EH (cell line): ENCODE measurements around the gene STRIP2.
"Not testable (repeated sequence)": the region's sequence is repeated elsewhere in the genome, so short reads cannot be mapped to it uniquely, and the experiment has no call there.

Experiments
- DNase-seq: peaks from one replicate; pipeline ENCODE4 v3.0.0-alpha.2; 2015; ENCODE audit warnings: low read depth

Gene STRIP2

GRCh38 chr7:129453510-129454248, 19.4 kb downstream of the STRIP2 start:
- DNase-seq, result no peak

- DNase-seq, result no peak
Measured at GRCh38 chr7:129454249-129454551, 20.0 kb downstream of the STRIP2 start.

GRCh38 chr7:129456421-129456820, 22.2 kb downstream of the STRIP2 start:
- no peak for DNase-seq

- DNase-seq, result no peak
Measured at GRCh38 chr7:129457101-129457500, 22.9 kb downstream of the STRIP2 start.

- no peak for DNase-seq
Measured at GRCh38 chr7:129458171-129458570, 23.9 kb downstream of the STRIP2 start.

- no peak for DNase-seq
Measured at GRCh38 chr7:129461809-129462208, 27.6 kb downstream of the STRIP2 start.

GRCh38 chr7:129462420-129462819, 28.2 kb downstream of the STRIP2 start:
- no peak for DNase-seq

GRCh38 chr7:129464194-129464593, 30.0 kb downstream of the STRIP2 start:
- DNase-seq, result no peak

GRCh38 chr7:129465080-129465479, 30.8 kb downstream of the STRIP2 start:
- no peak for DNase-seq

- no peak for DNase-seq
Measured at GRCh38 chr7:129466796-129467195, 32.6 kb downstream of the STRIP2 start.

- peak; percentile 70 for DNase-seq
Measured at GRCh38 chr7:129468087-129468486, 33.9 kb downstream of the STRIP2 start.

- DNase-seq, result no peak
Measured at GRCh38 chr7:129468547-129468946, 34.3 kb downstream of the STRIP2 start.

- DNase-seq, result no peak
Measured at GRCh38 chr7:129469930-129470329, 35.7 kb downstream of the STRIP2 start.

- DNase-seq, result no peak
Measured at GRCh38 chr7:129470411-129470810, 36.2 kb downstream of the STRIP2 start.

GRCh38 chr7:129471402-129471827, 37.2 kb downstream of the STRIP2 start:
- peak; percentile 27 for DNase-seq

- DNase-seq, result not testable (repeated sequence)
Measured at GRCh38 chr7:129475931-129476330, 41.7 kb downstream of the STRIP2 start.

- not testable (repeated sequence) for DNase-seq
Measured at GRCh38 chr7:129476398-129476797, 42.2 kb downstream of the STRIP2 start.

GRCh38 chr7:129479831-129480230, 45.6 kb downstream of the STRIP2 start:
- DNase-seq, result no peak

GRCh38 chr7:129480674-129481363, 46.6 kb downstream of the STRIP2 start:
- DNase-seq, result peak; percentile 16

- not testable (repeated sequence) for DNase-seq
Measured at GRCh38 chr7:129481376-129481775, 47.1 kb downstream of the STRIP2 start.

- DNase-seq, result no peak
Measured at GRCh38 chr7:129482781-129483180, 48.5 kb downstream of the STRIP2 start.

- DNase-seq, result peak; percentile 88
Measured at GRCh38 chr7:129489491-129489890, 55.3 kb downstream of the STRIP2 start.

- no peak for DNase-seq
Measured at GRCh38 chr7:129492391-129492790, 58.2 kb downstream of the STRIP2 start.

- peak; percentile 20 for DNase-seq
Measured at GRCh38 chr7:129493555-129493954, 59.3 kb downstream of the STRIP2 start.
